Fibroblast of skin of left biceps (primary cell): ENCODE data around the gene LIMCH1.

Source experiments
- DNase-seq, 2 experiments: peaks; one replicate each; pipeline ENCODE4 v3.0.0-alpha.2; 2013; ENCODE audit warnings: low read depth in 2 of 2

LIMCH1 gene

GRCh38 chr4:41568363-41568762 is 30.4 kb downstream of the LIMCH1 start:
- no peak for DNase-seq

- no peak for DNase-seq
Observed at GRCh38 chr4:41569961-41570360, 32.0 kb downstream of the LIMCH1 start.

GRCh38 chr4:41571422-41571821 is 33.5 kb downstream of the LIMCH1 start:
- DNase-seq = no peak

GRCh38 chr4:41572516-41572915 is 34.6 kb downstream of the LIMCH1 start:
- DNase-seq = no peak

- DNase-seq = no peak
Observed at GRCh38 chr4:41572956-41573355, 35.0 kb downstream of the LIMCH1 start.

- no peak for DNase-seq
Observed at GRCh38 chr4:41573502-41574001, 35.6 kb downstream of the LIMCH1 start.

GRCh38 chr4:41575207-41575606 is 37.2 kb downstream of the LIMCH1 start:
- no peak for DNase-seq

GRCh38 chr4:41575665-41576064 is 37.7 kb downstream of the LIMCH1 start:
- DNase-seq = no peak

- no peak for DNase-seq
Observed at GRCh38 chr4:41579043-41579442, 41.1 kb downstream of the LIMCH1 start.

GRCh38 chr4:41579526-41579925 is 41.6 kb downstream of the LIMCH1 start:
- DNase-seq = no peak

- no peak for DNase-seq
Observed at GRCh38 chr4:41580007-41580406, 42.0 kb downstream of the LIMCH1 start.

GRCh38 chr4:41586675-41587225 is 48.8 kb downstream of the LIMCH1 start:
- DNase-seq = no peak

- DNase-seq = no peak
Observed at GRCh38 chr4:41587286-41587685, 49.3 kb downstream of the LIMCH1 start.

GRCh38 chr4:41590591-41590990 is 52.6 kb downstream of the LIMCH1 start:
- DNase-seq = no peak

- DNase-seq = no peak
Observed at GRCh38 chr4:41594432-41594831, 56.5 kb downstream of the LIMCH1 start.

- no peak for DNase-seq
Observed at GRCh38 chr4:41597494-41597893, 59.5 kb downstream of the LIMCH1 start.

GRCh38 chr4:41598580-41598979 is 60.6 kb downstream of the LIMCH1 start:
- DNase-seq = no peak

GRCh38 chr4:41599192-41599786 is 61.3 kb downstream of the LIMCH1 start:
- no peak for DNase-seq

- DNase-seq = no peak
Observed at GRCh38 chr4:41600243-41600912, 62.4 kb downstream of the LIMCH1 start.

- no peak for DNase-seq
Observed at GRCh38 chr4:41601025-41601424, 63.1 kb downstream of the LIMCH1 start.

- DNase-seq = no peak
Observed at GRCh38 chr4:41602113-41602512, 64.2 kb downstream of the LIMCH1 start.

- no peak for DNase-seq
Observed at GRCh38 chr4:41602886-41603498, 65.0 kb downstream of the LIMCH1 start.

GRCh38 chr4:41609851-41610250 is 71.9 kb downstream of the LIMCH1 start:
- DNase-seq = no peak
